ENCODE results near the gene KCNT1.

KCNT1 gene

DNA sequence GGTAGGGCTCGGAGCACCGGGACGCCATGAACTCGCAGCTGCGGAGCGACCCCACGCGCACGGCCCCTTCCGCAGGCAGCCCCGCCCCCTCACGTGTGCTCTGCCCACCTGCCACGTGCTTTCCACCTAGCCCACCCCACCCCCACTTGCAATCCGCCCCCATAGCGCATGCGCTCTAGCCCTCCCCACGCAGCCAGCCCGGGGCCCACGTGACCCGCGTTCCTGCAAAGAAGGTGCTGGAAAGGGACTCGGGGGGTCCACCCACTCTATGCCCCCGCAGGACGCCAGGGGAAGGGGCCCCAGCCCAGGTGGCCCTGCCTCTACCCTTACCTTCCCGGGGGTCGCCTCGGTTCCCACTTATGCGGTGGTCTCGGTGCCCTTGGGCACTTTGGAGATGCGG lies 2.5 kb upstream of the KCNT1 start, which contains the start of gene SOHLH1:
SOHLH1 (minus strand) TSS at position 42 of the 400 bp plus-strand sequence; CDS start at position 28, 14 bp downstream.
- DNase-seq (ENCODE audit: low spot score), result no peak

DNA sequence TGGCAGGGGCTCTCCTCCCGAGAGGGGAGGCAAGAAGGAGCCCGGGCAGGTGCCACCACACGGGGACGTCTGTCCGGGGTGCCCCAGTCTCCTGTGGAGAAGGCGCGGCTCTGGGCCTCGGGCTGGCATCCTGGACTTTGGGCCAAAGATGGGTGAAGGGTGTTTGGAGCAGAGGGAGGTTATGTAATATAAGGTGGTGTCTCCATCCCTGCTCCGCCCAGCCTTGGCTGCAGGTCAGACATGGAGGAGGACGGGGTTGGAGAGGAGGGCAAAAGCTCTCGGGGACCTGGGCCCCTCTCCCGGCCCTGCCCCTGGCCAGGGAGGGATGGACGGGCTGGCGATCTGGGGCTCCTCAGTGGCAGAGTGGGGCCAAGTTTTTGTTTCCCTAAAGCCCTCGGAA lies 1.5 kb upstream of the KCNT1 start:
- no peak for DNase-seq (ENCODE audit: low spot score)

DNA sequence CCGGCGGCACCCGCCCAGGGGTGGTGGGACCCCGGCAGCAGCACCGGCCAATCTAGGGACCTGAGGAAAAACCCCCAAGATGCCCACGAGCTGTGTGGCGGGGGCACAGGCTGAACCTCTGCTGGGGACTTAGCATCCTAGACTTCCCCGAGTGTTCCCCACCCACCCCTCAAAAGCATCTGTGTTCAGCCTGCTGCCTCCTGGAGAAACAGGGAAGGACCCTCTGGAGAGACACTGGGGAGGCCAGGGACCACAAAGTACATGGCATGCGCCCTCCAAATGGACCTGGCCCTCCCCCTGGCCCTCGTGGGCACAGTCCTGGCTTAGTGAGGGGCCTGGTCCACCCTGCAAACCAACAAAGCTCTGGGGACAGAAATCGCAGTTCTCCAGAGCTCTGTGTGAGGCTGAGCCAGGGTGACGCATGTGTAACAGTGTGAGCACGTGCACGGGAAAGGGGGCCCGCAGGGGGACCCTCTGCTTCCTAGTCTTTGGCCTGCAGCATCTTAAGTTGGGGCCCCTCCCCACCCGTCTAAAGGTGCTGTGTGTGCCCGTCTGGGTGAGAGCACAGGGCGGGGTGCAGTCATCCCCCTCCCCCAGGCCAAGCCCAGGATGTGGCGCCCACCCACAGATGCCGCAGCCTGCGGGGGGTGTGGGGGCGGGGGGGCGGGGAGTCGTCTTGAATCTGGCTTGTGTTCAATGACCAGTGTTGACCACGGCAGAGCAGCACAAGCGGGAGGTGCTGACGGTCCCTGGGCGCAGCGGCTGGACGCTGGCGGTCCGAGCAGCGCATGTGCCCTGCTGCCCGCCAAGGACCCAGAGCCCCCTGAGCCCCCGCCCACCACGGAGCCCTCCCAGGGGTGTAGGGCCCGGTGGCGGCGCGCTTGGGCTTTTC lies 672 bp upstream of the KCNT1 start:
- DNase-seq (ENCODE audit: low spot score), result peak; percentile 12

DNA sequence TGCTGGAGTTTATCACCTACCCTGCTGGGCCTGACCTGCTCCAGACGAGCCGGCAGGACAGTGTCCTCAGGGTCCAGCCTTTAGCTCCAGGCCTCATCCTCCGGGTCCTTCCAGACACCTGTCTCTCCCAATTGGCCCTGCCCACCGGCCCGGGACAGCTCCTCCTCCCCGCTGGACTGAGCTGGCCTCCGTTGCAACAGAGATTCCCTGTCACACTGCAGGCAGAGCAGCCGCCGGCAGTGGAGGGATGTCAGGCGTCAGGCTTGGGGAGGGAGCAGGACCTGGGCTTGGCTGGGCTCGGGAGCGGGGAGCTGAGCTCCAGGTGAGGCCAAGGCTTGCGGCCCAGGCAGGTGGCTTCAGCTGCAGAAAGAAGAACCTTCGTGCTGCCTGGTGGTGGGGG lies 1.7 kb downstream of the KCNT1 start:
- DNase-seq (ENCODE audit: low spot score), result no peak

DNA sequence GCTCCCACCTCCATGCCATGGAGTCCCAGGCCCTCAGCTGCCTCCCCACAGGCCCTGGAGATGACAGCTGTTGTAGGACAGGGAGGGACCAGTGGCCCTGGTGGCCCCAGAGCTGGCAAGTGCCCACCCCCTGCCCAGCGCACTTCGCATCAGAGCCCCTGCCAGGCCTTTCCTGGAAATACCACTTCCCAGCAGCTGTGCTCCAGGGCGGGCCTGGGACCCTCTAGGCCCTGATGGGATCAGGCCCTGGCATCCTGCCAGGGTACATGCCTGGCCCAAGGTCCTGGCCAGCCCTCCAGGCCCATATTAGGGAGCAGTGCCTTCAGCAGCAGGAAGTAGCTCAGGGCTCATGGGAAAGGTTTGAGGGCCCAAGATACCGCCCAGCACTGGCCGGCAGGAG lies 2.5 kb downstream of the KCNT1 start:
- no peak for DNase-seq (ENCODE audit: low spot score)

DNA sequence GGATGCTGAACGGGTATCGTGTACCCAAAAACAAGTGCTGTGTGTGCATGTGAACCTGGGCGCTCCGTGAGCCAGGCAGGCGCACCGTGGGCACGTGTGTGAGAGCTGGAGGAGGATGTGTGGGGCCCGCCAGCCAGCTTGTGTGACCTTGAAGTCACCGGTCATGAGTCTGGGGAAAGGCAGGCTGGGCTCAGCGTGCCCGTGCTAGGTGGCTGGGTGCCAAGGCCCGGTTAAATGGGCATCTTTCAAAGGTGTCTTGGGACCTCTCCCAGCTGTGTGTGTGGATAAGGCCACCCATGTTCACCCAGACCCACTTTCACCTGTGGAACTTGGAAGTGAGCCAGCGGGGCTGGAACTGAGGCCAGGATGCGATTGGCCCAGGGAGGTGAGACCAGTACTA lies 3.4 kb downstream of the KCNT1 start:
- DNase-seq (ENCODE audit: low spot score), result no peak

DNA sequence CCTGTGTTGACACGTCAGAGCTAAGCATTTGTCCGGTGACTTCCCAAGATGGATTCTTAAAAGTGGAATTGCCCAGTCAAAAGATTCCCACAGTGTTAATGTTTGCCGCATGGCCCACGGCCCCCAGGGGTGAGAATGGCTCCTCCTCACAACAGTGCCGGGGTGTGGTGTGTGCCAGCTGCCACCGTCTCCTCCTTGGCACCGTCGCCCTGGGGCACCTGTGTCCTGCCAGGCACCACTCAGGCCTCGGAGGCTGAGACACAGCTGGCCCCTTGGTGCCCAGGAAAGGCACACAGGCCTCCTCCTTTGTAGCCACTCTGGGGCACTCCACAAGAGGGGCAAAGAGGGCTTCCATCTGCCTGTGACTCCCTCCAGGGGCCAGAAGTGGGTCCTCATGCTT lies 4.3 kb downstream of the KCNT1 start:
- no peak for DNase-seq (ENCODE audit: low spot score)

DNA sequence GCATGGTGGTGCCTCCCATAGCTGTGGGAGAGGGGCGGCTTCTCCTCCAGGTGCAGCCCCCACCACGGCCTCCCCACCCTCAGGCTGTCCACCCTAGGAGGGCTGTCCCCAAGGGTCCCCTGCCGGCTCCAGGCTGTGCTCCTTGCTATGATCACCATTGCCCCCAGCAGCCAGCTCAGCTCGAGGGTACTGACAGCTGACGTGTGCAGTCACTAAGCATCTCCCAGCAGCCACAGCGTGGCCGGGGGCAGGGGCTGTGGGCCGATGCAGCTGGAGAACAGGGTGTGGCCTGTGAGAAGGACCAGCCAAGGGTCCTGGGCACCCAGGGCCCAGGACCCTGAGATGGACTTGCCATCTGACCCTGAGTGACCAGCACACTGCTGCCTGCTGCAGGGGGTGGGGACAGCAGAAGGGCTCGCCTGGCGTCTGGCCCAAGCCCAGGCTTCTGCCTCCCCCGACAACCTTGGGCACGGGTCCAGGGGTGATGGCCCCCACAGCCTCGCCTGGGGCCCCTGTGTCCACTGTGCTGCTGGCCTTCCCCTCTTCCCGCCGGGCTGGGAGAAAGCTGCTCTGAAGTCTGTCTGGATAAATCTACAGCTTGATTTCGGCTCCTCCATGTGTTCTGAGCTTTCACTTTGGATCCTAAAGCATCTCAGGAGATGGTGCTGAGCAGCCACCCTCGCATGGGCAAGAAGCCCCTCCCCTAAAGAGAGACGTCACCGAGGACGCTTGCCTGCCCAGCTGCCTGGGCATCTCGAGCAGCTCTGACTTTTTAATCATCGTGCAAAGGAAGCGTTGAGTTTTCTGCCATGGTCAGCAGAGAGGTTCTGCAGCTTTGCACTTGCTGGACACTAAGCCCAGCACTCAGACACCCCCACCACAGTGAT lies 5.5 kb downstream of the KCNT1 start:
- DNase-seq (ENCODE audit: low spot score), result no peak

DNA sequence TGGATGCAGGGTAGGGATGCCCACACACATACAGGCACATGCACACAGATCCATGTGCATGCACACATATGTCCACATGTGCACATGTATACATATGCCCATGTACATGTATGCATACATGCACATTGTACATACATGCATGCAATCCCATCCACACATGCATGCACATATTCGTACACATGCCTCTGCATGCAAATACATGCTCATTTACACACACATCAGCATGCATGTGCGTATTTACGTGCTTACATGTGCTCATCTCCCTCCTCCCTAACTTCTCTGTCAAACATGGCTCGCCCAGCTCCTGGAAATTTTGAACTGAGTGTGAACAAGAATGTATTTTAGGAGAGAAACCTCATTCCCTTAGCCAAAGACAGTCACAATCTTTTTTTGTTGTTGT lies 6.2 kb downstream of the KCNT1 start:
- no peak for DNase-seq (ENCODE audit: low spot score)

DNA sequence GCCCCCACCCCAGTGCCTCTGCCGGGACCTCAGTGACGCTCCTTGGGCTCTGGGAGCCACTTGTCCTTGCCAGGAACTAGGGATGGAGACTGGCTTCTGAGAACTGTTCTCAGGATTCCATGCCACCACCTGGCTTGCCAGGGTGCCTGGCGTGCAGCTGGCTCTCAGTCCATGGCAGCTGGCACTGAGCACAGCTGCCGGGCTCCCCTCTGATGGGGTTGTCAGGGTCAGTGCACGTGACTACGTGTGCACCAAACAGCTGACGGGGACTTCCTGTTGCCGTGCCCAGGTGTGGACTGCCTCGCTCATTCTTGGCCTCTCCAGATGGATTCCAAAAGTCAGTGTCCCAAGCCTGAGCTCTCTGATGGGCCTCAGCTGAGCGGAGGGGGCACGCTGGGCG lies 9.4 kb downstream of the KCNT1 start:
- no peak for DNase-seq (ENCODE audit: low spot score)

DNA sequence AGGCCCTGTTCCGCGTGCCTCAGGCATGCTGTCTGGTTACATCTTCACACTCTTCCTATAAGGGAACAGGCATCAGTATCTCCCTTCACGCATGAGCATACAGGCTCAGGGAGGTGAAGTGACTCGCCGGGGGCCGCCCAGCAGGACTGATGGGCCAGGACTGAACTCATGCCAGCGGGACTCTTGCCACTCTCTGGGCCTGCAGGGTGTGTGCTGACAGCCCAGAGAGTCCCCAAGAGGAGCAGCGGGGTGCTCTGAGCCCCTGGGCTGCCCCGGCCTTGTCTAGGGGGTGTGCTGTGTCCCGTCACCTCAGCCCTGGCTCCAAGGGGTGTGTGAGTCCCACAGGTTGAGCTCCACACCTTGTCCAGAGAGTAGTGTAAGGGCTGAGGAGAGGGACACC lies 9.9 kb downstream of the KCNT1 start:
- DNase-seq (ENCODE audit: low spot score), result no peak

DNA sequence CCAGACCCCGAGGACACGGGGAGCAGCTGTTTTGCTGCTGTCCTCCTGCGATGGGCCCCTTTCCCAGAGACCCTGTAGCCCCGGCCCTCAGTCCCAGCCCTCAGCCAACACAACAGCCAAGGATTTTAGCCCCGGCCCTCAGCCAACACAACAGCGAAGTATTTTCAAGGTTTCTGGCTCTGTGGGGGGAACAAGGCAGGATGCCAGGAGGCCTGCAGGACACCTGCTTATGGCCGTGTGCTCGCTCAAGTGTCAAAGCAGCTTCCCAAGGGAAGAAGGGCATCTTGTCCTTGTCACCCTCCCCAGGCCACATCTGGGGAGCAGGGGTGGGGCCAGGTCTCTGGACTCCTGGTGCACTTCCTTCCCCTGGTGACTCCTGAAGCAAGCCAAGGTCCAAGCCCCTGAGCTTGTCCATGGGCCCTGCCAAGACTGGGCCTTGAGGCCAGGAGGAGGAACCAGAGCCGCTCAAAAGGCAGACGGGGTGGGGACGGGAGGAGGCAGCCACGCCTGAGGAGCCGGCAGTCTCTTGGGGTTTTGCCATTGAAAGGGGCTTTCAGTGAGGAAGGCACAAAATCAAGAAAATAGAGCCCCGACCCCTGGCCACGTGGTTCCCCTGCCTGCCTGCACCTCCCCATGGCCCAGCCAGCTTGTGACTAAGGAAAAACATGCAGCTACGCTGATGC lies 10.8 kb downstream of the KCNT1 start:
- no peak for DNase-seq (ENCODE audit: low spot score)

DNA sequence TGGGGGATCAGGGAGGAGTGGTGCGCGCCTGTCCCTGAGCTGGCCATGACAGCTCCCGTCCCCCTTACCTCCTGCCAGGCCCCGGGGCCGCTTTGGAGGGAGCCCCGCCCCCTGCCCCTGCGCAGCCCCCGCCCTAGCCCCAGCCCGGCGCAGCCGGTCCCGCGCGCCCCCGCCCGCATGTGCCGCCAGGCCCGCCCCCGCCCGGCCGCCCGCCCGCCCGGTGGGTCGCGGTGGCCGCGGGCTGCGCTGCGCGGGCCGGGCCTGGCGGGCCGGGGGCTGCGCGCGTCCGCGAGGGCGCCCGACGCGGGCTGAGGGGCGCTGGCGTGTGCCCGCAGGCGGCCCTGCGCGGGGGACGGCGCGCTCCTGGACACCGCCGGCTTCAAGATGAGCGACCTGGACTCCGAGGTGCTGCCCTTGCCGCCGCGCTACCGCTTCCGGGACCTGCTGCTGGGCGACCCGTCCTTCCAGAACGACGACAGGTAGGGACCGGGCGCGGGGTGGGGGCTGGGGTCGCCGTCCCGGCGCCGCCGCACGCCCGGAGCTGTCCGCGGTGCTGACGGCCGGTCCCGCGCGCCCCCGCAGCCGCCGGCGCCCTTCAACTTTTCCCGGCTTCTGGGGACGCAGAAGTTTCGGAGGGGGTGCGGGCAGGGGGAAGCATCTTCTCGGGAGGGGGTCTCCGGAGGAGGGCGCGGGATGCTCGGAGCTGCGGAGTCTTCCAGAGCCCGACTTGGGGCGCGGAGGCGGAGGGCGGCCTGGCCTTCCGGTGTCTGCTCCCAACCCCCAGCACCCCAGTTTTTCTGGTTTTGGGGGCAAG lies 12.5 kb downstream of the KCNT1 start:
- DNase-seq (ENCODE audit: low spot score), result no peak

DNA sequence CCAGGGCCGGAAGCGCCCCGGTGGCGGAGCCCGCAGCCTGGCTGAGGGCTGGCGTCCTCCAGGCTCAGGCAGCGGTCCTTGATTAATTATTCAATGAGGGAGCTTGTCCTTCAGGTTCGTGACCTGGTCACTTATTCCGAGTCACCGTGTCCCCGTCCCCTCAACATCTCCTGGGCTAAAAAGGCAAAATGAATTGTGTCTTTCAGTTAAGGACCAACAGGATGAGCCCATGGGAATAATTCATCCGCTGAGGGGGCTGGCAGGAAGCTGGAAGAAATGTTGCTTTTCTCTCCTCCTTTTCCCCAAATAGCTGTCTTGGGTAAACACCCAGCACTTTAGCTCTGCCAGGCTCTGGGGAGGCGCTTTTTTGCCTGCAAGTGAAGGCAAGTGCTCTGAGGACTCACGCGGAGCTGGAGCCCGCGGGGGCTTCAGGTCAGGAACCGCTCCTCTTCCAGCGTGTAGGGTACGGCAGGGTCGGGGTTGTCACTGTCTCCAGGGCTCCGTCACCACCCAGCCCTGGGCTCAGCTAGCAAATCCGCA lies 13.1 kb downstream of the KCNT1 start:
- DNase-seq (ENCODE audit: low spot score), result no peak

DNA sequence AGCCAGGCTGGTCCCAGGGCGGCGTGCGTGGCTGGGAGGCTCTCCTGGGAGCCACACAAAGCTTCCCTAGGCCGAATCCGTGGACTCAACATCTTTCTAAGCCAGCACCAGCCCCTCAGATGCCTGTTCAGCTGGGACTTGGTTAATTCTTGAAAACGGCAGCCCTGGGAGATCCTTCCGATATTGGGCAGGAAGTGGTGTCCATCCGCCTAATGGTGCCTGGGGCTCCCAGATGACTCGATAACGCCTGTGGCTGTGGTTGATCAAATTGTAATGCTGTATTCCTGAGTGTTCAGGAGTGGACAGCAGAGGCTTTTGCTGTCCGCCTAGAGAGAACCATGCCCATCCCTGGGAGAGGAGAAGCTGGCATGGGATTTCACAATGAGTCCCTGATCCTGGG lies 14.1 kb downstream of the KCNT1 start:
- no peak for DNase-seq (ENCODE audit: low spot score)

DNA sequence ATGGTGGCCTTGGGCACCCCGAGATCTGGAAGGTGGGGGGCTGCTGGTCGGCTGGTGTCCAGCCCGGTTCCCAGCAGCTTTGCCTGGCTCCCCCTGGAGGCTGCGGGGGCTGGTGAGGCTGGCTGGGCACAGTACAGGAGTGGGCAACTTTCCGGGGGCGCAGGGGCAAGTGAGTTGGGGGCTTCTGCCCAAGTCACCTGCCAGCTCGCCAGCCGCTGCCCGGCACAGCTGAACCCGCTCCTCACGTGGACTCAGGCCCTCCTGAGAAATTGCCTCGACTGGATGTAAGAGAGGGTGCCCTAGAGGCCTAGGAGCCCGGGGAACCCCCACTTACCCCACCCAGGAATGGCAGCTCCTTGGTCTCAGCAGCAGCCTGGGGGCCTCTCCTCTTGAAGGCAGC lies 15.4 kb downstream of the KCNT1 start:
- DNase-seq (ENCODE audit: low spot score), result no peak

DNA sequence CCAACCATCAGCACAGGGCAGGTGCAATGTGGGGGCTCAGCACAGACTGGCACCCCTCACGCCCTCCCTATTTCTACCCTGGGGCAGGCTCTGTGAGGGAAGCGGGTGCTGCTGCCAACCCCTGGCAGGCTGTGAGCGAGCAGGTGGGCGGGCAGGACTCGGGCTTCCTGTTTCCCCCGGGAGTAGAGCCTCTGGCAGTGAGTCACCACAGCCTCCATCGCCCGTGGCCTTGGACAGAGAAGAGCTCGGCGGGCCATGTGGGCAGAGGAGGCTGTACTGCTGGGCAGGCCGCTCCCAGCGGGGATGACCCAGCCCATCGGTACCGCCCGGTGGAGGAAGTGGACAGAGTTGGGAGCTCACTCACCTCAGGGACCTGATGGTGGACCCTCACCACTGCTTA lies 16.6 kb downstream of the KCNT1 start:
- no peak for DNase-seq (ENCODE audit: low spot score)

DNA sequence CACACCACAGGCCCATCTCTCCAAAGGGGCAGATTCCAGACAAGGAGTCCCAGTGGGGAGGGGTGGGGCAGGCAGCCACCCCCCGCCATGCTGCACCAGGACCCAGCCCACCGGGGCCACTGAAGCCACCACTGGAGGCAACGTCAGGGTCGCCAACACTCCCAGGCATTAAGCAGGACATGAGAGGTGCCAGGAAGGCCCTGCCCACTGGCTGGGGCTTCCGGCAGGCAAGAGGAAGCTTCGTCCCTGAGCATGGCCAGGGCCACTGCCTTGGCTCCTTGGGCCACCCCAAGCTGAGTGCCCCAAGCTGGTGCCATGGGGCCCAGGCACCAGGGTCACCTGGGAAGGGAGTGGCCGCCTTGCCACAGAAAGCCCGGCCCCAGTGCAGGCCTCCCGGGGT lies 17.5 kb downstream of the KCNT1 start:
- no peak for DNase-seq (ENCODE audit: low spot score)

DNA sequence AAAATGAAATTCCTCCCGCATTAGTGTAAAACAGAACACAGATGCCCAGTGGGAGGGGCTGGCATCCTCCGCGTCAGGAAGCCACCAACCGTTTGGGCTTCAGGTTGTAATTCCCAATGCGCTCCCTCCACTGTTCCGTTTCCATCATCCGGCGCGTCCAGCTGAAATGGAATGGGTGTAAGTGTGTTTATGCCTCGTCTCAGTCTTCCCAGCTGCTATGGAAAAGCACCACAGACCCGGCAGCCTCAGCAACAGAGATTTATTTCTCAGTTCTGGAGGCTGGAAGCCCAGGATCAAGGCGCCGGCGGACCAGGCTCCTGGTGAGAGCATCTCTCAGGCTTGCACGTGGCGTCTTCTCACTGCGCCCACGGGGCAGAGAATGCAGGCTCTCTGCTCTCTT lies 20.4 kb downstream of the KCNT1 start:
- no peak for DNase-seq (ENCODE audit: low spot score)

DNA sequence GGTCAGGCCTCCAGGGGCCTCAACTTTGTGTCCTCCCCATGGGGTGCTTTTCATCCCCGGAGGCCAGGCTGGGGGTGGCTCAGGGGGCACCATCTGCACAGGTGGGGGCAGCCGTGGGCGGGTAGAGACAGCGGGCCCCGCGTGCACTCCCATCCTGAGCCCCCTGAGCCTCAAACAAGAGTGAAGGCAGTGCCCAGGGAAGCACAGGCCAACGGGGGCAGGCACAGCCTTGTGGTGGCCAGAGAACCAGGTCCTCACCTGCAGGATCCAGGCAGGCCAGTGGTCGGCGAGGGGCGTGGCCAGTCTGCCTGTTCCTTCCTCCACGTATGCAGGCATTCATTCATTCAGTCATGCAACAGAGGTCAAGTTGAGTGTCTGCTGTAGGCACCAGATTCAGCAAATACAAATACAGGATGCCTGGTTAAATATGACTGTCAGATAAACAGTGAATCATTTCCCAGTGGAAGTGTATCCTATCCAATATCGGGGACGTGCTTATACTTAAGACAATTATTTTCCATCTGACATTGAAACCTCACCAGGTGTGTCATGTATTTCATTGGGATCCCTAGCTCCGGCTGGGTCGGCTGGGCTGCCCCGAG lies 22.3 kb downstream of the KCNT1 start:
- no peak for DNase-seq (ENCODE audit: low spot score)

All from SK-N-DZ (cell line).